ENCODE results near the gene CYP2W1. TPM values are rescaled to one million over a fixed set of nuclear protein-coding genes. Genes with fewer than 3 reads are reported as not detected.

Gene CYP2W1
- total RNA-seq, 1 donor from 2014 or later: 15.3 TPM

GRCh38 chr7:944744-945143, 38.2 kb upstream of the CYP2W1 start:
- DNase-seq (ENCODE audit: extremely low spot score, unreplicated experiment): no peak
- Mint-ChIP-seq H3K27ac (peak overlapping the region; percentile 26), H3K9me3 (peaks cover 6% of the 10 kb centered on the region), H3K36me3 (no peaks in the 10 kb centered on the region), H3K4me3 (peak overlapping the region; percentile 34), H3K27me3 (peaks cover 23% of the 10 kb centered on the region), H3K4me1 (ENCODE audit: unreplicated experiment) (no peaks in the 10 kb centered on the region)
- TF ChIP-seq CTCF (conservative IDR thresholded peaks at IDR 0.05): no peak

- peak overlapping the region; percentile 26 for H3K27ac Mint-ChIP-seq
- no peak overlapping the region for H3K4me3 Mint-ChIP-seq
- H3K36me3 Mint-ChIP-seq: no peaks in the 10 kb centered on the region
- H3K27me3 Mint-ChIP-seq: peaks cover 19% of the 10 kb centered on the region
- H3K9me3 Mint-ChIP-seq: peaks cover 6% of the 10 kb centered on the region
- DNase-seq (ENCODE audit: extremely low spot score, unreplicated experiment): no peak
- no peaks in the 10 kb centered on the region for H3K4me1 Mint-ChIP-seq (ENCODE audit: unreplicated experiment)
- no peak for TF ChIP-seq CTCF (conservative IDR thresholded peaks at IDR 0.05)
Observed at GRCh38 chr7:945147-945555, 37.8 kb upstream of the CYP2W1 start.

GRCh38 chr7:945556-946255, 37.3 kb upstream of the CYP2W1 start:
- H3K27me3 Mint-ChIP-seq: peaks cover 14% of the 10 kb centered on the region
- H3K36me3 Mint-ChIP-seq: no peaks in the 10 kb centered on the region
- H3K4me3 Mint-ChIP-seq: no peak overlapping the region
- peaks cover 6% of the 10 kb centered on the region for H3K9me3 Mint-ChIP-seq
- H3K27ac Mint-ChIP-seq: no peak overlapping the region
- DNase-seq (ENCODE audit: extremely low spot score, unreplicated experiment): no peak
- no peaks in the 10 kb centered on the region for H3K4me1 Mint-ChIP-seq (ENCODE audit: unreplicated experiment)
- TF ChIP-seq CTCF (conservative IDR thresholded peaks at IDR 0.05): no peak

GRCh38 chr7:946256-946996, 36.6 kb upstream of the CYP2W1 start:
- DNase-seq (ENCODE audit: extremely low spot score, unreplicated experiment): no peak
- H3K4me1 Mint-ChIP-seq (ENCODE audit: unreplicated experiment): no peaks in the 10 kb centered on the region
- TF ChIP-seq CTCF (conservative IDR thresholded peaks at IDR 0.05): no peak
- H3K36me3 Mint-ChIP-seq: no peaks in the 10 kb centered on the region
- H3K27me3 Mint-ChIP-seq: peaks cover 8% of the 10 kb centered on the region
- H3K9me3 Mint-ChIP-seq: peaks cover 5% of the 10 kb centered on the region
- no peak overlapping the region for H3K4me3 Mint-ChIP-seq
- H3K27ac Mint-ChIP-seq: no peak overlapping the region

- H3K27me3 Mint-ChIP-seq: peaks cover 3% of the 10 kb centered on the region
- H3K4me1 Mint-ChIP-seq (ENCODE audit: unreplicated experiment): no peaks in the 10 kb centered on the region
- no peak for DNase-seq (ENCODE audit: extremely low spot score, unreplicated experiment)
- H3K9me3 Mint-ChIP-seq: no peaks in the 10 kb centered on the region
- H3K36me3 Mint-ChIP-seq: no peaks in the 10 kb centered on the region
- no peak overlapping the region for H3K27ac Mint-ChIP-seq
- no peak overlapping the region for H3K4me3 Mint-ChIP-seq
- no peak for TF ChIP-seq CTCF (conservative IDR thresholded peaks at IDR 0.05)
Observed at GRCh38 chr7:947391-948210, 35.4 kb upstream of the CYP2W1 start.
